Mesothelial cell of epicardium (in vitro differentiated cells): ENCODE results near the gene DCP1A. TPM values are rescaled to one million over a fixed set of nuclear protein-coding genes. Genes with fewer than 3 reads are reported as not detected.

ENCODE experiments used
- DNase-seq, 2 experiments: peaks; one replicate each; pipeline ENCODE4 v3.0.0; 2021; ENCODE audit warnings: low spot score in 2 of 2; ENCODE audit not compliant: unreplicated experiment in 2 of 2
- H3K27ac Mint-ChIP-seq: 2 replicates; pipeline ENCODE4 v1.8.0; 2021; ENCODE audit warnings: mixed read lengths
- H3K27me3 Mint-ChIP-seq: 2 replicates; pipeline ENCODE4 v1.8.0; 2021; ENCODE audit warnings: low read depth, mixed read lengths
- H3K36me3 Mint-ChIP-seq: 2 replicates; pipeline ENCODE4 v1.8.0; 2021; ENCODE audit warnings: mixed read lengths
- H3K4me1 Mint-ChIP-seq: 2 replicates; pipeline ENCODE4 v1.8.0; 2021; ENCODE audit warnings: mixed read lengths
- H3K4me3 Mint-ChIP-seq: 2 replicates; pipeline ENCODE4 v1.8.0; 2021; ENCODE audit warnings: mild to moderate bottlenecking, moderate library complexity, mixed read lengths
- H3K9me3 Mint-ChIP-seq: 2 replicates; pipeline ENCODE4 v1.8.0; 2021; ENCODE audit warnings: mixed read lengths
- CTCF ChIP-seq: fragments of 200-600 bp; sonication (generic); IDR thresholded peaks from one replicate; pipeline ENCODE4 v1.5.0; 2021; ENCODE audit warnings: antibody characterized with exemption; ENCODE audit not compliant: unreplicated experiment
- total RNA-seq: library from RNA; stranded (reverse); gene quantifications from 3 replicates; pipeline ENCODE4 v1.2.1, GENCODE V29; 2021

The DCP1A gene
- 35.4 to 38.8 TPM (median 38.8 TPM) in 3 replicates for total RNA-seq

- Mint-ChIP-seq H3K27ac (peak within 1 kb of the TSS; percentile 100), H3K36me3 (peaks cover 11% of the 10 kb centered on the region), H3K4me1 (peaks cover 35% of the 10 kb centered on the region), H3K9me3 (no peaks in the 10 kb centered on the region), H3K4me3 (peak within 1 kb of the TSS; percentile 97), H3K27me3 (no peaks in the 10 kb centered on the region)
- TF ChIP-seq CTCF = no peak
- peak; percentile 92 to 98 for DNase-seq
Observed at GRCh38 chr3:53347261-53348064, at the start of gene DCP1A. DCP1A (minus strand) TSS chr3:53347543; CDS start chr3:53347517, 26 bp downstream.

DNA sequence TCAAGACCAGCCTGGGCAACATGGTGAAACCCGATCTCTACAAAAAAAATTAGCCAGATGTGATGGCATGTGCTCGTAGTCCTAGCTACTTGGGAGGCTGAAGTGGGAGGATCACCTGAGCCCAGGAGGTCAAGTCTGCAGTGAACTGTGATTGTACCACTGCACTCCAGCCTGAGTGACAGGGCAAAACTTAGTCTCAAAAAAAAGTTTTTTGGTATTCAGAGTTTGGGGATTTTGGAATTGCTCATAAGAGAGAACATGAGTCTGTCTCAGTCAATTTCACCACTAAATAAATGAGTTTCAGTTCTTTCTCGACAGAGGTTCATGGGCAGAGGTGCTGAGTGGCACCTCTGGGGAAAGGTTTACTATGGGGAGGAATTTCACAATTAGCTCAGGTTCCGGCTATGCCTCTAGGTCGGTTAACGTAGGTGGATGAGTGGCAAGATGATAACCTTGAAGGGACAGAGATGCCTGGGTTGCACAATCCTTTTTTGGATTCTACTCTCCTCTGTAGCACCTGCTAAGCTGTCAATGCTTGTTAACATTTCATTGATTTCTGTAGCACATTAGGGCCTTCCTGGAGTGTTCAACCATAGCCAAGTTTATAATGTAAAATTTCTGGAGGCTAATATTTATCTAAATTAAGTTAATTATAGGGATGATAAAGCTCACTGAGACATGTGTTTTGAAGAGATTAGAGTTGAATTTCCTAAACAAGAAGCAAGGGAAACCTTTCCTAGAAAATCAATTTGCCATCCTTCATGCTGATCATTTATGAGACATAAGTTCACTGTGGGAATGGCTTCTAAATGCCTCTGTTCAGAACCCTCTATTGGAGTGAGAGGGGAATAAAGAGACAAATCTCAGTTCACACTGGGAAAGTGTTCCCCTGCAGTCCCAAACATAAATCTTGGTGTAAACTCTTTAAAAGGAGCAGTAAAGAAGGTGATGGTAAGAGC is 37.4 kb upstream of the DCP1A start:
- Mint-ChIP-seq H3K9me3 (peaks cover 6% of the 10 kb centered on the region), H3K27ac (no peak overlapping the region)

GRCh38 chr3:53382106-53382505 is 34.8 kb upstream of the DCP1A start:
- H3K27me3 Mint-ChIP-seq = peaks cover 34% of the 10 kb centered on the region
- H3K4me3 Mint-ChIP-seq = no peak overlapping the region
- no peaks in the 10 kb centered on the region for H3K36me3 Mint-ChIP-seq
- no peak for DNase-seq
- H3K4me1 Mint-ChIP-seq = no peaks in the 10 kb centered on the region
- TF ChIP-seq CTCF = no peak
- peaks cover 6% of the 10 kb centered on the region for H3K9me3 Mint-ChIP-seq
- no peak overlapping the region for H3K27ac Mint-ChIP-seq

More for the DNA sequence above, 37.4 kb upstream of the DCP1A start:
- Mint-ChIP-seq H3K4me3 (no peak overlapping the region), H3K36me3 (no peaks in the 10 kb centered on the region), H3K4me1 (no peaks in the 10 kb centered on the region), H3K27me3 (peaks cover 38% of the 10 kb centered on the region)
- DNase-seq = no peak
- TF ChIP-seq CTCF = no peak

GRCh38 chr3:53380306-53380705 is 33.0 kb upstream of the DCP1A start:
- no peaks in the 10 kb centered on the region for H3K4me1 Mint-ChIP-seq
- H3K4me3 Mint-ChIP-seq = no peak overlapping the region
- H3K36me3 Mint-ChIP-seq = no peaks in the 10 kb centered on the region
- peaks cover 6% of the 10 kb centered on the region for H3K9me3 Mint-ChIP-seq
- no peak for TF ChIP-seq CTCF
- H3K27me3 Mint-ChIP-seq = peaks cover 21% of the 10 kb centered on the region
- no peak for DNase-seq
- no peak overlapping the region for H3K27ac Mint-ChIP-seq

GRCh38 chr3:53379898-53380297 is 32.6 kb upstream of the DCP1A start:
- H3K27ac Mint-ChIP-seq = no peak overlapping the region

More at GRCh38 chr3:53379898-53380297, 32.6 kb upstream of the DCP1A start:
- H3K4me3 Mint-ChIP-seq = no peak overlapping the region
- no peaks in the 10 kb centered on the region for H3K4me1 Mint-ChIP-seq
- peaks cover 6% of the 10 kb centered on the region for H3K9me3 Mint-ChIP-seq
- no peaks in the 10 kb centered on the region for H3K36me3 Mint-ChIP-seq
- DNase-seq = no peak
- peaks cover 17% of the 10 kb centered on the region for H3K27me3 Mint-ChIP-seq
- TF ChIP-seq CTCF = no peak
